Lower leg skin (tissue), 4 donors: ENCODE measurements around the gene ANGPTL2. TPM values are rescaled to one million over a fixed set of nuclear protein-coding genes. Genes with fewer than 3 reads are reported as not detected.
A peak's percentile ranks its signal among the peaks of the same experiment; 100 is the strongest.

ENCODE experiments used
- DNase-seq, 2 donors: peaks; one replicate each; pipeline ENCODE4 v3.0.0-alpha.2; 2019; ENCODE audit warnings: low spot score in 2 of 2
- H3K4me3 ChIP-seq: fragments of 200-600 bp; sonication (generic); 2 replicates; pipeline ENCODE4 v1.5.1; 2017; ENCODE audit warnings: mild to moderate bottlenecking, low read depth; ENCODE audit not compliant: poor library complexity, severe bottlenecking
- CTCF ChIP-seq, 3 donors: fragments of 450-650 bp; IDR thresholded peaks; one replicate each; pipeline ENCODE4 v1.5.1; 2016; ENCODE audit warnings: antibody characterized with exemption in 3 of 3, mild to moderate bottlenecking in 3 of 3, moderate library complexity in 2 of 3
- POLR2A ChIP-seq, 2 donors: fragments of 450-650 bp; IDR thresholded peaks; one replicate each; pipeline ENCODE4 v1.6.1; 2016 to 2017; ENCODE audit warnings: antibody characterized with exemption in 2 of 2, mild to moderate bottlenecking in 1 of 2, moderate library complexity in 1 of 2
- WGBS, 2 donors: methylation state at CpG; one replicate each; pipeline ENCODE4 v1.1.5; 2018; 5-methylcytosine and 5-hydroxymethylcytosine counted together
- intact Hi-C: fragments of 100-400 bp; cut with DNase I; formaldehyde crosslinking; loops from one replicate; pipeline ENCODE4 v1.15.0; 2023; ENCODE audit warnings: low total_unique reads
- total RNA-seq, 4 donors: library from RNA; depleted of rRNA; stranded (reverse); fragments of >200 nt; gene quantifications; one replicate each; pipeline ENCODE4 v1.1.0, GENCODE V29; 2016

Gene ANGPTL2
- total RNA-seq, 4 donors from 2014 or later, result 10.5 to 37.8 (median 18.5) TPM

- no peak overlapping the region for H3K4me3 ChIP-seq
- TF ChIP-seq POLR2A (IDR thresholded peaks at IDR 0.05) (no peak), CTCF (IDR thresholded peaks at IDR 0.05) (no peak)
- intact Hi-C loops, result no loop called here
- DNase-seq, result peak in 1 of 2 donors; percentile 78
- WGBS, 2 donors, result 71 to 78% methylated on average over 6 of the region's 6 CpGs
Measured at GRCh38 chr9:127131871-127132270, 9.4 kb upstream of the ANGPTL2 start.

- no peak overlapping the region for H3K4me3 ChIP-seq
- intact Hi-C loops, result no loop called here
- no peak for TF ChIP-seq POLR2A (IDR thresholded peaks at IDR 0.05)
- TF ChIP-seq CTCF (IDR thresholded peaks at IDR 0.05), result no peak
- 46 to 48% methylated on average over 10 of the region's 10 CpGs for WGBS, 2 donors
- DNase-seq, result peak; percentile 73 to 92
Measured at GRCh38 chr9:127130661-127131538, 8.5 kb upstream of the ANGPTL2 start.

GRCh38 chr9:127130235-127130634 is 7.8 kb upstream of the ANGPTL2 start:
- intact Hi-C loops, result no loop called here
- no peak overlapping the region for H3K4me3 ChIP-seq
- TF ChIP-seq CTCF (IDR thresholded peaks at IDR 0.05) (no peak), POLR2A (IDR thresholded peaks at IDR 0.05) (no peak)
- no peak for DNase-seq
- WGBS, 2 donors, result 87 to 88% methylated on average over 2 of the region's 2 CpGs

- H3K4me3 ChIP-seq, result no peak overlapping the region
- TF ChIP-seq POLR2A (IDR thresholded peaks at IDR 0.05) (no peak), CTCF (IDR thresholded peaks at IDR 0.05) (no peak)
- DNase-seq, result no peak
- WGBS, 2 donors, result 70 to 75% methylated on average over 3 of the region's 3 CpGs
- intact Hi-C loops, result no loop called here
Measured at GRCh38 chr9:127129718-127130085, 7.3 kb upstream of the ANGPTL2 start.

GRCh38 chr9:127129073-127129717 is 6.8 kb upstream of the ANGPTL2 start:
- intact Hi-C loops, result no loop called here
- DNase-seq, result no peak
- WGBS, 2 donors, result 56 to 65% methylated on average over 5 of the region's 5 CpGs
- no peak overlapping the region for H3K4me3 ChIP-seq
- no peak for TF ChIP-seq POLR2A (IDR thresholded peaks at IDR 0.05)
- TF ChIP-seq CTCF (IDR thresholded peaks at IDR 0.05), result no peak
